Measurements from ENCODE around the gene RPAP2. TPM values are rescaled to one million over a fixed set of nuclear protein-coding genes. Genes with fewer than 3 reads are reported as not detected.

The RPAP2 gene
- total RNA-seq, 2 experiments from 2014 or later = 23.4 to 26.5 TPM

GRCh38 chr1:92343061-92343460 lies 44.2 kb downstream of the RPAP2 start:
- Mint-ChIP-seq H3K27me3 (no peaks in the 10 kb centered on the region), H3K4me1 (ENCODE audit: low read depth) (peaks cover 6% of the 10 kb centered on the region), H3K4me3 (no peak overlapping the region), H3K36me3 (ENCODE audit: low read depth) (peaks cover 69% of the 10 kb centered on the region), H3K27ac (no peak overlapping the region), H3K9me3 (no peaks in the 10 kb centered on the region)
- no peak overlapping the region for H3K4me3 ChIP-seq (ENCODE audit: low read length)
- H3K4me1 ChIP-seq (ENCODE audit: insufficient read depth, low read length) = no peaks in the 10 kb centered on the region
- no peak overlapping the region for H3K27ac ChIP-seq (ENCODE audit: low read depth in 1 of 2, low read length in 2 of 2)
- intact Hi-C loops (cut with DNase I, micrococcal nuclease) = no loop called here
- no peak for DNase-seq
- H3K9me3 ChIP-seq (ENCODE audit: control insufficient read depth in 1 of 2, insufficient read depth in 1 of 2, low read length in 2 of 2) = no peaks in the 10 kb centered on the region
- ATAC-seq (ENCODE audit: poor library complexity) = no peak
- POLR2A ChIA-PET = no interaction called here
- H3K36me3 ChIP-seq (ENCODE audit: insufficient read depth, low read length) = peaks cover 20% of the 10 kb centered on the region
- no peaks in the 10 kb centered on the region for H3K27me3 ChIP-seq (ENCODE audit: control insufficient read depth in 1 of 2, insufficient read depth in 2 of 2, low read length in 2 of 2)
- CTCF ChIA-PET = no interaction called here
- TF ChIP-seq CTCF (IDR thresholded peaks at IDR 0.05) = no peak

GRCh38 chr1:92346866-92347640 lies 48.2 kb downstream of the RPAP2 start:
- intact Hi-C loops (cut with DNase I, micrococcal nuclease) = no loop called here
- ChIA-PET CTCF (no interaction called here), POLR2A (no interaction called here)
- H3K9me3 Mint-ChIP-seq = peaks cover 2% of the 10 kb centered on the region
- no peak overlapping the region for H3K27ac ChIP-seq (ENCODE audit: low read depth in 1 of 2, low read length in 2 of 2)
- H3K27me3 ChIP-seq (ENCODE audit: control insufficient read depth in 1 of 2, insufficient read depth in 2 of 2, low read length in 2 of 2) = no peaks in the 10 kb centered on the region
- H3K4me3 ChIP-seq (ENCODE audit: low read length) = no peak overlapping the region
- no peak overlapping the region for H3K27ac Mint-ChIP-seq
- no peaks in the 10 kb centered on the region for H3K9me3 ChIP-seq (ENCODE audit: control insufficient read depth in 1 of 2, insufficient read depth in 1 of 2, low read length in 2 of 2)
- no peak overlapping the region for H3K4me3 Mint-ChIP-seq
- peaks cover 75% of the 10 kb centered on the region for H3K36me3 Mint-ChIP-seq (ENCODE audit: low read depth)
- DNase-seq (no peak), ATAC-seq (ENCODE audit: poor library complexity) (no peak)
- H3K4me1 ChIP-seq (ENCODE audit: insufficient read depth, low read length) = no peaks in the 10 kb centered on the region
- TF ChIP-seq CTCF (IDR thresholded peaks at IDR 0.05) = no peak
- H3K36me3 ChIP-seq (ENCODE audit: insufficient read depth, low read length) = peaks cover 24% of the 10 kb centered on the region
- peaks cover 6% of the 10 kb centered on the region for H3K4me1 Mint-ChIP-seq (ENCODE audit: low read depth)
- H3K27me3 Mint-ChIP-seq = no peaks in the 10 kb centered on the region

GRCh38 chr1:92352856-92353255 lies 54.0 kb downstream of the RPAP2 start:
- no peak for ATAC-seq (ENCODE audit: poor library complexity)
- no peak overlapping the region for H3K4me3 ChIP-seq (ENCODE audit: low read length)
- H3K27ac ChIP-seq (ENCODE audit: low read depth in 1 of 2, low read length in 2 of 2) = no peak overlapping the region
- no peak overlapping the region for H3K4me3 Mint-ChIP-seq
- H3K27me3 Mint-ChIP-seq = no peaks in the 10 kb centered on the region
- intact Hi-C loops (cut with DNase I, micrococcal nuclease) = no loop called here
- H3K4me1 Mint-ChIP-seq (ENCODE audit: low read depth) = peaks cover 7% of the 10 kb centered on the region
- H3K4me1 ChIP-seq (ENCODE audit: insufficient read depth, low read length) = no peaks in the 10 kb centered on the region
- H3K9me3 ChIP-seq (ENCODE audit: control insufficient read depth in 1 of 2, insufficient read depth in 1 of 2, low read length in 2 of 2) = no peaks in the 10 kb centered on the region
- DNase-seq = no peak
- CTCF ChIA-PET = no interaction called here
- no peaks in the 10 kb centered on the region for H3K27me3 ChIP-seq (ENCODE audit: control insufficient read depth in 1 of 2, insufficient read depth in 2 of 2, low read length in 2 of 2)
- H3K36me3 Mint-ChIP-seq (ENCODE audit: low read depth) = peaks cover 74% of the 10 kb centered on the region
- peaks cover 5% of the 10 kb centered on the region for H3K9me3 Mint-ChIP-seq
- H3K36me3 ChIP-seq (ENCODE audit: insufficient read depth, low read length) = peaks cover 17% of the 10 kb centered on the region
- TF ChIP-seq CTCF (IDR thresholded peaks at IDR 0.05) = no peak
- H3K27ac Mint-ChIP-seq = no peak overlapping the region
- POLR2A ChIA-PET = no interaction called here
